IMR-90 (cell line): ENCODE measurements around the gene MYO5A. TPM values are rescaled to one million over a fixed set of nuclear protein-coding genes. Genes with fewer than 3 reads are reported as not detected.

Source experiments
- ATAC-seq: fragments of 200-7000 bp; cut with Tn5 transposase; 2 replicates; pipeline ENCODE4 v1.9.1; 2020; ENCODE audit warnings: low read depth, mild to moderate bottlenecking, moderate library complexity
- BruUV-seq: library from RNA; stranded (reverse); fragments of 400-500 nt; replicated peaks from 2 replicates; lab custom pipeline; 2021; lab: Mats Ljungman, UMichigan
- CTCF ChIA-PET: fragments of 300-600 bp; formaldehyde crosslinking; extraction: SDS; loops from one replicate; lab custom pipeline; 2021; ENCODE audit warnings: antibody characterized with exemption; lab: Yijun Ruan, JAX
- POLR2A ChIA-PET: fragments of 300-600 bp; sonication (Branson Sonifier 250); formaldehyde crosslinking; loops from one replicate; lab custom pipeline; 2022; ENCODE audit warnings: antibody characterized with exemption; ENCODE audit not compliant: unreplicated experiment; lab: Charles Lee
- DNase-seq: peaks from one replicate; pipeline ENCODE4 v3.0.0; 2013
- H2AFZ ChIP-seq: replicated peaks from 2 replicates; pipeline ENCODE3; 2013; ENCODE audit warnings: low read length, mild to moderate bottlenecking; ENCODE audit not compliant: poor library complexity
- H2AK5ac ChIP-seq: 2 replicates; pipeline ENCODE4 v1.6.1; 2013; ENCODE audit warnings: low read depth, low read length, inconsistent platforms
- H2AK9ac ChIP-seq: replicated peaks from 2 replicates; pipeline ENCODE3; 2013; ENCODE audit warnings: mild to moderate bottlenecking, low read depth, low read length, moderate library complexity; ENCODE audit not compliant: poor library complexity
- H2BK120ac ChIP-seq: 2 replicates; pipeline ENCODE4 v1.6.1; 2013; ENCODE audit warnings: low read depth, low read length, inconsistent platforms
- H2BK15ac ChIP-seq: 3 replicates; pipeline ENCODE4 v1.6.1; 2013; ENCODE audit warnings: low read depth, low read length, inconsistent platforms
- H2BK20ac ChIP-seq: 2 replicates; pipeline ENCODE4 v1.6.1; 2013; ENCODE audit warnings: low read depth, mild to moderate bottlenecking, inconsistent platforms, low read length, moderate library complexity
- H2BK5ac ChIP-seq: 2 replicates; pipeline ENCODE4 v1.6.1; 2013; ENCODE audit warnings: mild to moderate bottlenecking, low read depth, low read length, inconsistent platforms; ENCODE audit not compliant: poor library complexity, severe bottlenecking
- H3K14ac ChIP-seq: replicated peaks from 2 replicates; pipeline ENCODE4 v1.6.1; 2013; ENCODE audit warnings: low read depth, low read length, inconsistent platforms
- H3K18ac ChIP-seq: 2 replicates; pipeline ENCODE4 v1.6.1; 2013; ENCODE audit warnings: low read depth, low read length, control low read depth
- H3K23ac ChIP-seq: 2 replicates; pipeline ENCODE4 v1.6.1; 2013; ENCODE audit warnings: low read depth, low read length, inconsistent platforms
- H3K27ac ChIP-seq: 2 replicates; pipeline ENCODE4 v1.5.1; 2013; ENCODE audit warnings: mild to moderate bottlenecking, control low read depth, low read length; ENCODE audit not compliant: insufficient read depth
- H3K27me3 ChIP-seq: 2 replicates; pipeline ENCODE4 v1.6.1; 2013; ENCODE audit warnings: low read length; ENCODE audit not compliant: control insufficient read depth, insufficient read depth
- H3K36me3 ChIP-seq: 2 replicates; pipeline ENCODE4 v1.6.1; 2013; ENCODE audit warnings: low read length, mixed read lengths; ENCODE audit not compliant: control insufficient read depth, insufficient read depth
- H3K4ac ChIP-seq: 2 replicates; pipeline ENCODE4 v1.6.1; 2013; ENCODE audit warnings: low read depth, low read length, inconsistent platforms
- H3K4me1 ChIP-seq: 2 replicates; pipeline ENCODE4 v1.6.1; 2013; ENCODE audit warnings: low read length, mixed read lengths; ENCODE audit not compliant: control insufficient read depth, insufficient read depth
- H3K4me2 ChIP-seq: 2 replicates; pipeline ENCODE4 v1.6.1; 2013; ENCODE audit warnings: low read depth, mild to moderate bottlenecking, control low read depth, low read length, moderate library complexity
- H3K4me3 ChIP-seq: 2 replicates; pipeline ENCODE4 v1.5.1; 2013; ENCODE audit warnings: low read depth, mild to moderate bottlenecking, control low read depth, low read length, moderate library complexity; ENCODE audit not compliant: insufficient read depth
- H3K56ac ChIP-seq: 2 replicates; pipeline ENCODE4 v1.6.1; 2013; ENCODE audit warnings: low read length, inconsistent platforms; ENCODE audit not compliant: insufficient read depth; ENCODE audit errors: extremely low read depth
- H3K79me1 ChIP-seq, 2 experiments: 2 replicates each; pipeline ENCODE4 v1.6.1; 2013; ENCODE audit warnings: low read length in 2 of 2, inconsistent platforms in 1 of 2, low read depth in 1 of 2
- H3K9ac ChIP-seq: 2 replicates; pipeline ENCODE4 v1.6.1; 2013; ENCODE audit warnings: low read depth, low read length, control low read depth
- H3K9me1 ChIP-seq: 2 replicates; pipeline ENCODE4 v1.6.1; 2013; ENCODE audit warnings: low read length, inconsistent platforms; ENCODE audit not compliant: insufficient read depth
- H3K9me3 ChIP-seq: 2 replicates; pipeline ENCODE4 v1.6.1; 2013; ENCODE audit warnings: low read length; ENCODE audit not compliant: control insufficient read depth, insufficient read depth
- H4K20me1 ChIP-seq: 2 replicates; pipeline ENCODE4 v1.6.1; 2013; ENCODE audit warnings: low read length, inconsistent platforms; ENCODE audit not compliant: insufficient read depth
- H4K5ac ChIP-seq: 2 replicates; pipeline ENCODE4 v1.6.1; 2013; ENCODE audit warnings: mild to moderate bottlenecking, low read depth, low read length, control low read depth
- H4K8ac ChIP-seq, 2 experiments: 2 replicates each; pipeline ENCODE4 v1.6.1; 2013; ENCODE audit warnings: low read depth in 2 of 2, low read length in 2 of 2, control low read depth in 1 of 2, inconsistent platforms in 1 of 2
- H4K91ac ChIP-seq: 2 replicates; pipeline ENCODE4 v1.6.1; 2013; ENCODE audit warnings: low read depth, low read length, inconsistent platforms; ENCODE audit not compliant: insufficient read depth
- CEBPB ChIP-seq: IDR thresholded peaks from 2 replicates; pipeline ENCODE4 v1.6.1; 2012; ENCODE audit warnings: low read depth, low read length, improper control_type of control experiment
- CHD1 ChIP-seq: IDR thresholded peaks from 2 replicates; pipeline ENCODE4 v1.6.1; 2012; ENCODE audit warnings: low read depth, low read length, improper control_type of control experiment
- FOS ChIP-seq: fragments of 150-350 bp; IDR thresholded peaks from 2 replicates; pipeline ENCODE4 v1.6.1; 2016; ENCODE audit warnings: low read depth, low read length
- MAFK ChIP-seq: IDR thresholded peaks from 2 replicates; pipeline ENCODE4 v1.6.1; 2012; ENCODE audit warnings: low read depth, low read length, improper control_type of control experiment
- MAZ ChIP-seq: IDR thresholded peaks from 2 replicates; pipeline ENCODE4 v1.6.1; 2012; ENCODE audit warnings: low read depth, mild to moderate bottlenecking, low read length, improper control_type of control experiment, moderate library complexity, borderline replicate concordance
- MXI1 ChIP-seq: IDR thresholded peaks from 2 replicates; pipeline ENCODE4 v1.6.1; 2012; ENCODE audit warnings: low read depth, mild to moderate bottlenecking, low read length, moderate library complexity, borderline replicate concordance
- NFE2L2 ChIP-seq: fragments of 150-350 bp; IDR thresholded peaks from 2 replicates; pipeline ENCODE4 v1.6.1; 2016; ENCODE audit warnings: low read depth, mild to moderate bottlenecking, low read length
- RAD21 ChIP-seq: IDR thresholded peaks from 2 replicates; pipeline ENCODE4 v1.6.1; 2012; ENCODE audit warnings: low read length, improper control_type of control experiment
- RFX5 ChIP-seq: IDR thresholded peaks from 2 replicates; pipeline ENCODE4 v1.8.0; 2012; ENCODE audit warnings: low read depth, mild to moderate bottlenecking, low read length, moderate library complexity
- SMC3 ChIP-seq: fragments of 150-350 bp; IDR thresholded peaks from 2 replicates; pipeline ENCODE4 v1.6.1; 2016; ENCODE audit warnings: low read depth, mild to moderate bottlenecking, antibody characterized with exemption, low read length, moderate library complexity
- WGBS, 2 experiments: methylation state at CpG; one replicate each; pipeline versions ENCODE4 v1.1.5 to v1.1.7; 2013; ENCODE audit warnings: missing lambda C conversion rate in 2 of 2; ENCODE audit not compliant: insufficient read length in 1 of 2; ENCODE audit errors: extremely low coverage in 2 of 2; 5-methylcytosine and 5-hydroxymethylcytosine counted together
- dilution Hi-C: fragments of 300-500 bp; cut with HindIII; formaldehyde crosslinking; loops from one replicate; pipeline ENCODE4 v1.14.3; 2018; ENCODE audit warnings: low sequenced_read_pairs; ENCODE audit not compliant: unreplicated experiment
- in situ Hi-C: fragments of 300-500 bp; cut with MboI; formaldehyde crosslinking; loops from 3 replicates; pipeline ENCODE4 v1.14.3; 2019; ENCODE audit warnings: low sequenced_read_pairs, inconsistent platforms, mixed read lengths
- intact Hi-C: fragments of 100-400 bp; cut with micrococcal nuclease; formaldehyde crosslinking; loops from 2 replicates; pipeline ENCODE4 v1.10.0; 2022
- polyA plus RNA-seq, 3 experiments: library from polyadenylated mRNA; depleted of rRNA; stranded (reverse); fragments of >200 nt; gene quantifications; 2 replicates each; pipeline ENCODE4 v1.2.3, GENCODE V29; 2012; ENCODE audit warnings: low replicate concordance in 1 of 3
- total RNA-seq: library from RNA; depleted of rRNA; stranded (reverse); fragments of >200 nt; gene quantifications from 2 replicates; pipeline ENCODE4 v1.2.3, GENCODE V29; 2012
- TF ChIP-seq, protein P1 (sequence below): fragments of 150-350 bp; IDR thresholded peaks from 2 replicates; pipeline ENCODE4 v1.6.1; 2017; ENCODE audit warnings: mild to moderate bottlenecking, antibody characterized with exemption, low read length, low read depth

Gene MYO5A
- total and polyA plus RNA-seq, 2 of the 4 experiments (the other 2 are of a cell fraction), result 19.4 to 69.2 TPM

DNA sequence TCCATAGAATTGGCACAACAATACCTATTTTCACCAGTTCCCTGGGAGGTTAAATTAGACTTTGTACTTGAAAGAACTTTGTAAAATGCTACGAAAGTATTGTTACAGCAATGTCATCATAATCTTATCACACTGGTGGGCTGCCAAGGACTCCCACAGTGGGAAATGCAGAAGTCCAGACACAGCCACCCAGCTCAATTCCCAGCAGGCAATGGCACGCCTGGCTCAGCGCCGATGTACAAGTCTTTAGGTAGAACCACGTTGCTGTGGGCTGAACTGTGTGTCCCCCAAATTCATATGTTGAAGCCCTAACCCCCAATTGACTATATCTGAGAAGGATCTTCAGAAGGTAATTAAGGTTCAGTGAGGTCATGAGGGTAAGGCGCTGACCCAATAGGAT is 245.4 kb downstream of the MYO5A start:
- no peak overlapping the region for H3K27ac ChIP-seq
- CTCF ChIA-PET, result no interaction called here
- no TSS peak for BruUV-seq

More for the DNA sequence above, 245.4 kb downstream of the MYO5A start:
- no peak overlapping the region for H3K23ac ChIP-seq
- H3K4me1 ChIP-seq, result peaks cover 3% of the 10 kb centered on the region; the same call in 1 of the 2 replicates
- no peak overlapping the region for H2BK20ac ChIP-seq
- H4K91ac ChIP-seq, result no peak overlapping the region
- POLR2A ChIA-PET, result no interaction called here
- H2BK15ac ChIP-seq, result no peak overlapping the region
- peaks cover 30% of the 10 kb centered on the region for H3K27me3 ChIP-seq
- dilution Hi-C loops, result no loop called here
- H3K4me2 ChIP-seq, result no peak overlapping the region
- no peak overlapping the region for H2AFZ ChIP-seq
- H3K4ac ChIP-seq, result no peak overlapping the region
- in situ Hi-C loops, result no loop called here
- no peak overlapping the region for H3K4me3 ChIP-seq
- ATAC-seq, result no peak
- H3K79me1 ChIP-seq, result no peaks in the 10 kb centered on the region
- no peak overlapping the region for H2AK5ac ChIP-seq
- DNase-seq, result no peak
- WGBS, 2 experiments, result no CpG with 5 or more reads among the region's 6 CpGs
- no peak overlapping the region for H2BK5ac ChIP-seq
- H4K20me1 ChIP-seq, result no peaks in the 10 kb centered on the region
- H2AK9ac ChIP-seq, result no peak overlapping the region
- no peak overlapping the region for H3K18ac ChIP-seq
- H4K8ac ChIP-seq, result no peak overlapping the region
- intact Hi-C loops, result no loop called here
- no peak overlapping the region for H3K14ac ChIP-seq
- H3K9me1 ChIP-seq, result peaks cover 3% of the 10 kb centered on the region; the same call in 1 of the 2 replicates
- H4K5ac ChIP-seq, result no peak overlapping the region
- H3K9ac ChIP-seq, result no peak overlapping the region
- H3K56ac ChIP-seq, result no peak overlapping the region
- TF ChIP-seq SMC3, result no peak
- no peak for TF ChIP-seq RAD21
- TF ChIP-seq MAZ, result no peak
- TF ChIP-seq MAFK, result no peak
- no peak for TF ChIP-seq RFX5
- TF ChIP-seq, protein P1, sequence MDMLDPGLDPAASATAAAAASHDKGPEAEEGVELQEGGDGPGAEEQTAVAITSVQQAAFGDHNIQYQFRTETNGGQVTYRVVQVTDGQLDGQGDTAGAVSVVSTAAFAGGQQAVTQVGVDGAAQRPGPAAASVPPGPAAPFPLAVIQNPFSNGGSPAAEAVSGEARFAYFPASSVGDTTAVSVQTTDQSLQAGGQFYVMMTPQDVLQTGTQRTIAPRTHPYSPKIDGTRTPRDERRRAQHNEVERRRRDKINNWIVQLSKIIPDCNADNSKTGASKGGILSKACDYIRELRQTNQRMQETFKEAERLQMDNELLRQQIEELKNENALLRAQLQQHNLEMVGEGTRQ, result no peak
- TF ChIP-seq CHD1, result no peak
- TF ChIP-seq FOS, result no peak
- TF ChIP-seq NFE2L2, result no peak
- no peak for TF ChIP-seq MXI1
- no peak for TF ChIP-seq CEBPB
- no peak overlapping the region for H2BK120ac ChIP-seq
- H3K9me3 ChIP-seq, result no peaks in the 10 kb centered on the region
- no peaks in the 10 kb centered on the region for H3K36me3 ChIP-seq
